ENCODE measurements around the gene NDUFA7.

DNA sequence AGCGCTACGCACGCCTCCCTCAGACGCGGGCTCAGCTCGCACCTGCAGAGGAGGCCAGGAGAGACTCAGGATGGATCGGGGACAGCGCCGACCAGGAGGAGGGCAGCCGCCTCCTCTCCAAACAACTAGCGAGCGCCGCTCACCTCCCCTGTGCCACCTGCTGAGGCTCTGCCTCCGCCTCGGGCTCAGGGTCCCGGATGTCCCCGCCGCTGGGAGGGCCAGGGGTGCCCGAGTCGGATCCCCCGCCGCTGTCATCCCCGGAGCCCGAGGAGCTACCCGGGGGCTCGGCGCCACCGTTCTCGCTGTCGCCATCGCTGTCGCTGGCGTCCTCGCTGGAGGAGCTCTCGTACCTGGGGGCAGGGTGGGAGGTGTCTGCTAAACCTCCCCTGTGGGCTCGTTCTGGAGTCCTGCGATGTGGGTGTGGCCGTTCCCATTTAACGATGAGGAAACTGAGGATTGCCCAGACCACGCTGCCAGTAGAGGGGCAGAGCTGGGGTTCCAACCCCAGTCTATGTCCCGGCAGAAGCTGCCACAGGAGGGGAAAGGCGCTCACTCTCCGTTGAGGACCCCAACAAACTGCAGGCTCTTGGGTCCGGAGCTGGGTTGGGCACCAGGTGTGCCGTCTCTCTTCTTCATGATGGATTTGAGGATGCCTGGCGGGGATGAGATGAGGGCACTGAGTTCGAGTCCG lies 12.7 kb upstream of the NDUFA7 start:
- TF ChIP-seq CTCF (conservative IDR thresholded peaks at IDR 0.05; ENCODE audit: low read length) (no peak), EZH2phosphoT487 (IDR thresholded peaks at IDR 0.05; ENCODE audit: borderline replicate concordance) (no peak)

All from Loucy (cell line).